ENCODE measurements around the gene NSMCE4A. TPM values are rescaled to one million over a fixed set of nuclear protein-coding genes. Genes with fewer than 3 reads are reported as not detected.
"Not testable (repeated sequence)": the region's sequence is repeated elsewhere in the genome, so short reads cannot be mapped to it uniquely, and the experiment has no call there.

NSMCE4A gene
- total and polyA plus RNA-seq, 2 donors (not counting 3 experiments of a cell fraction or from before 2014, with no cell fraction given): 36.8 to 51.0 TPM

DNA sequence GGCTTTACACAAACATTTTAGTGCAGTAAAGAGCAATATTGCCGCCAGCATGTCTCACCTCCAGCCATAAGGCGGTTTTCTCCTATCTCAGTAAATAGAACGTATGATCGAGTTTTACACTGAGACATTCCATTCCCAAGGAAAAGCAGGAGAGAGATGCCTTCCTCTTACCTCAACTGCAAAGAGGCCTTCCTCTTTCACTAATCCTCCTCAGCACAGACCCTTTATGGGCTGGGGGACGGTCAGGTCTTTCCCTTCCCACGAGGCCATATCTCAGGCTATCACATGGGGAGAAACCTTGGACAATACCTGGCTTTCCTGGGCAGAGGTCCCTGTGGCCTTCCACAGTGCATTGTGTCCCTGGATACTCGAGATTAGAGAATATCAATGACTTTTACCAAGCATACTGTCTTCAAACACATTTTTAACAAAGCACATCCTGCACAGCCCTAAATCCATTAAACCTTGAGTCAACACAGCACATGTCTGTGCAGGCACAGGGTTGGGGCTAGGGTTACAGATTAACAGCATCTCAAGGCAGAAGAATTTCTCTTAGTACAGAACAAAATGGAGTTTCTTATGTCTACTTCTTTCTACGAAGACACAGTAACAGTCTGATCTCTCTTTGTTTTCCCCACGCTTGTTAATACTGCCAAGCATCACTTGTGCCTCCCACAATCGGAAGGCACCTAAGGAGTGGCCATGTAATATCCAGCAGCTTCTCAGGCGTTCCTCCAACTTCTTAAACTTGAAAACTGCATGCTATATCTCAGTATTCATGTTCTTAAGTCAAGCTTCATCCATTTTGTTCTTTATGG lies 44.5 kb downstream of the NSMCE4A start:
- BruUV-seq (replicated peaks); dilution Hi-C loops (cut with MboI; ENCODE audit: extremely low pct_ligation_motif_present, low sequenced_read_pairs); H3K27ac ChIP-seq (ENCODE audit: insufficient read depth, low read depth, low read length); H2AFZ ChIP-seq (ENCODE audit: low read depth, low read length); H3K9me1 ChIP-seq (replicated peaks; ENCODE audit: control insufficient read depth, extremely low read depth, insufficient read depth, low read length); H3K9me3 ChIP-seq (replicated peaks; ENCODE audit: control insufficient read depth, insufficient read depth, low read length); CTCF ChIA-PET; H4K20me1 ChIP-seq (replicated peaks; ENCODE audit: control insufficient read depth, extremely low read depth, insufficient read depth, low read length); H3K9ac ChIP-seq (replicated peaks; ENCODE audit: extremely low read depth, insufficient read depth, low read length); H3K36me3 ChIP-seq (ENCODE audit: control insufficient read depth in 2 of 2, extremely low read depth in 1 of 2, insufficient read depth in 2 of 2, low read length in 2 of 2); POLR2A ChIA-PET; DNase-seq (ENCODE audit: low read depth, low spot score); FAIRE-seq; H3K27me3 ChIP-seq (ENCODE audit: control insufficient read depth in 2 of 2, insufficient read depth in 2 of 2, low read length in 2 of 2); intact Hi-C loops (cut with micrococcal nuclease); H3K4me2 ChIP-seq (ENCODE audit: insufficient read depth, low read length); H3K4me3 ChIP-seq (replicated peaks in 1 of 3; ENCODE audit: insufficient read depth in 1 of 3, low read depth in 1 of 3, low read length in 3 of 3): not testable (repeated sequence)
- H3K79me2 ChIP-seq (ENCODE audit: control insufficient read depth, insufficient read depth, low read length): peaks cover 21% of the 10 kb centered on the region
- peaks cover 11% of the 10 kb centered on the region for H3K4me1 ChIP-seq (ENCODE audit: control insufficient read depth, extremely low read depth, insufficient read depth, low read length)

GRCh38 chr10:121929585-121930267 lies 45.3 kb downstream of the NSMCE4A start:
- Histone ChIP-seq H3K4me1 (ENCODE audit: control insufficient read depth, extremely low read depth, insufficient read depth, low read length) (peaks cover 11% of the 10 kb centered on the region), H3K79me2 (ENCODE audit: control insufficient read depth, insufficient read depth, low read length) (peaks cover 27% of the 10 kb centered on the region)
- intact Hi-C loops (cut with micrococcal nuclease); dilution Hi-C loops (cut with MboI; ENCODE audit: extremely low pct_ligation_motif_present, low sequenced_read_pairs); H3K9me1 ChIP-seq (replicated peaks; ENCODE audit: control insufficient read depth, extremely low read depth, insufficient read depth, low read length); H3K9ac ChIP-seq (replicated peaks; ENCODE audit: extremely low read depth, insufficient read depth, low read length); FAIRE-seq; H3K36me3 ChIP-seq (ENCODE audit: control insufficient read depth in 2 of 2, extremely low read depth in 1 of 2, insufficient read depth in 2 of 2, low read length in 2 of 2); DNase-seq (ENCODE audit: low read depth, low spot score); H2AFZ ChIP-seq (ENCODE audit: low read depth, low read length); POLR2A ChIA-PET; H3K27me3 ChIP-seq (ENCODE audit: control insufficient read depth in 2 of 2, insufficient read depth in 2 of 2, low read length in 2 of 2); H3K9me3 ChIP-seq (replicated peaks; ENCODE audit: control insufficient read depth, insufficient read depth, low read length); H3K4me3 ChIP-seq (replicated peaks in 1 of 3; ENCODE audit: insufficient read depth in 1 of 3, low read depth in 1 of 3, low read length in 3 of 3); H3K4me2 ChIP-seq (ENCODE audit: insufficient read depth, low read length); H4K20me1 ChIP-seq (replicated peaks; ENCODE audit: control insufficient read depth, extremely low read depth, insufficient read depth, low read length); BruUV-seq (replicated peaks); CTCF ChIA-PET; H3K27ac ChIP-seq (ENCODE audit: insufficient read depth, low read depth, low read length): not testable (repeated sequence)

All from endothelial cell of umbilical vein (primary cell).